ENCODE measurements around the gene TXNIP. TPM values are rescaled to one million over a fixed set of nuclear protein-coding genes. Genes with fewer than 3 reads are reported as not detected.
"Not testable (repeated sequence)": the region's sequence is repeated elsewhere in the genome, so short reads cannot be mapped to it uniquely, and the experiment has no call there.

Gene TXNIP
- total and polyA plus RNA-seq, 2 of the 4 experiments (the other 2 are of a cell fraction) = 36.4 to 77.2 TPM

DNA sequence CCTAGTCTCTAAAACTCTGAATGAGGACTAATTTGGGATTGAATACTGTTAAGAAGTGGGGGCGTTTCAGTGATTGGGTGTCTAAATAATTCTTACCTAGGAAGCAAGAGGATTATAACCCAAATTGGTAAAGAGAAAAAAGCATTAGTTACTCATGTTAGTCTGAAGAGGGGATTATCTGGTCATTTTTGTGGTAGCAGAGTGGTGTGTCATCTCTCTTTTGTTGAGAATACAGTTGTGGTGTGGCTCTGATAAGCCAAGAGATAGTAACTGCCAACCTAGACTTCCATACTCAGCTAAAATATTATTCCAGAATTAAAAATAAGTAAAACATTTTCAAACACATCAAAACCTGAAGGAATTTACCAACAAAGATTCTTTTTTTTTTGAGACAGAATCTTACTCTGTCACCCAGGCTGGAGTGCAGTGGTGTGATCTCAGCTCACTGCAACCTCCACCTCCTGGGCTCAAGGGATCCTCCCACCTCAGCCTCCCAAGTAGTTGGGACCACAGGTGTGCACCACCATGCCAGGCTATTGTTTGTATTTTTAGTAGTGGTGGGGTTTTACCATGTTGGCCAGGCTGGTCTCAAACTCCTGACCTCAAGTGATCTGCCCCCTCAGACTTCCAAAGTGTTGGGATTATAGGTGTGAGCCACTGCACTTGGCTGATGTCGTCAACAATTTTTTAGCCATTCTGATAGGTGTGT is 29.6 kb upstream of the TXNIP start:
- H3K27me3 ChIP-seq (ENCODE audit: control insufficient read depth, insufficient read depth, low read length) = peaks cover 16% of the 10 kb centered on the region
- DNase-seq; POLR2A ChIA-PET (ENCODE audit: unreplicated experiment); H3K14ac ChIP-seq (replicated peaks; ENCODE audit: low read depth, low read length); intact Hi-C loops (cut with micrococcal nuclease); H3K9me1 ChIP-seq (ENCODE audit: insufficient read depth, low read length); CTCF ChIA-PET; H3K18ac ChIP-seq (ENCODE audit: low read depth, low read length); BruUV-seq (replicated peaks); dilution Hi-C loops (cut with HindIII; ENCODE audit: low sequenced_read_pairs, unreplicated experiment); H2BK15ac ChIP-seq (ENCODE audit: low read depth, low read length); H2AFZ ChIP-seq (replicated peaks; ENCODE audit: low read length, poor library complexity); H3K4me2 ChIP-seq (ENCODE audit: low read depth, low read length); H2BK5ac ChIP-seq (ENCODE audit: low read depth, low read length, poor library complexity, severe bottlenecking); H3K36me3 ChIP-seq (ENCODE audit: control insufficient read depth, insufficient read depth, low read length); H4K91ac ChIP-seq (ENCODE audit: insufficient read depth, low read depth, low read length); H3K79me1 ChIP-seq (ENCODE audit: low read depth in 1 of 2, low read length in 2 of 2); H4K5ac ChIP-seq (ENCODE audit: low read depth, low read length); H4K20me1 ChIP-seq (ENCODE audit: insufficient read depth, low read length); H3K4ac ChIP-seq (ENCODE audit: low read depth, low read length); H2BK20ac ChIP-seq (ENCODE audit: low read depth, low read length); H2AK5ac ChIP-seq (ENCODE audit: low read depth, low read length); H2BK120ac ChIP-seq (ENCODE audit: low read depth, low read length); ATAC-seq (ENCODE audit: low read depth); H3K4me1 ChIP-seq (ENCODE audit: control insufficient read depth, insufficient read depth, low read length); H2AK9ac ChIP-seq (replicated peaks; ENCODE audit: low read depth, low read length, poor library complexity); H3K9me3 ChIP-seq (ENCODE audit: control insufficient read depth, insufficient read depth, low read length); H3K23ac ChIP-seq (ENCODE audit: low read depth, low read length); H3K9ac ChIP-seq (ENCODE audit: low read depth, low read length); H3K56ac ChIP-seq (ENCODE audit: extremely low read depth, insufficient read depth, low read length); H3K27ac ChIP-seq (ENCODE audit: insufficient read depth, low read length); in situ Hi-C loops (cut with MboI; ENCODE audit: low sequenced_read_pairs); H3K4me3 ChIP-seq (ENCODE audit: insufficient read depth, low read depth, low read length); H4K8ac ChIP-seq (ENCODE audit: low read depth in 2 of 2, low read length in 2 of 2): not testable (repeated sequence)
- no CpG with 5 or more reads among the region's 2 CpGs for WGBS, 2 experiments (ENCODE audit: extremely low coverage in 2 of 2, insufficient read length in 1 of 2)
